Activated T-helper 1 cell treated with anti-CD3 and anti-CD28 coated beads, Interleukin-12 subunit alpha, Interleukin-12 subunit beta, Interleukin-2, Interleukin-4 antibody, amounts not matched to agents 30 ng/mL and 10 ng/mL and 1 ng/mL, durations not matched to agents 14 hours and 24 hours and 36 hours (primary cell): ENCODE results near the gene SUPT3H. TPM values are rescaled to one million over a fixed set of nuclear protein-coding genes. Genes with fewer than 3 reads are reported as not detected.
"Not testable (repeated sequence)": the region's sequence is repeated elsewhere in the genome, so short reads cannot be mapped to it uniquely, and the experiment has no call there.

Experiments used
- DNase-seq: peaks from one replicate; pipeline ENCODE4 v3.0.0; 2021; ENCODE audit warnings: low spot score
- H3K27ac Mint-ChIP-seq: one replicate; pipeline ENCODE4 v1.8.0; 2021; ENCODE audit warnings: mild to moderate bottlenecking, mixed read lengths
- H3K27me3 Mint-ChIP-seq: one replicate; pipeline ENCODE4 v1.8.0; 2022; ENCODE audit warnings: mild to moderate bottlenecking, moderate library complexity, mixed read lengths; ENCODE audit not compliant: insufficient read depth
- H3K36me3 Mint-ChIP-seq: one replicate; pipeline ENCODE4 v1.8.0; 2021; ENCODE audit warnings: low read depth, mixed read lengths
- H3K4me1 Mint-ChIP-seq: one replicate; pipeline ENCODE4 v1.8.0; 2021; ENCODE audit warnings: low read depth, mixed read lengths
- H3K4me3 Mint-ChIP-seq: one replicate; pipeline ENCODE4 v1.8.0; 2021; ENCODE audit warnings: mild to moderate bottlenecking, moderate library complexity, mixed read lengths
- H3K9me3 Mint-ChIP-seq: one replicate; pipeline ENCODE4 v1.8.0; 2021; ENCODE audit warnings: mixed read lengths
- intact Hi-C: fragments of 100-400 bp; cut with micrococcal nuclease; formaldehyde crosslinking; loops from one replicate; pipeline ENCODE4 v1.15.1; 2024
- total RNA-seq: library from RNA; stranded (reverse); gene quantifications from 2 replicates; pipeline ENCODE4 v1.2.3, GENCODE V29; 2022

Gene SUPT3H
- total RNA-seq, 1 donor from 2014 or later, result 11.0 TPM

- DNase-seq, result no peak
- intact Hi-C loops, result no loop called here
- H3K4me3 Mint-ChIP-seq, result no peak overlapping the region
- peaks cover 2% of the 10 kb centered on the region for H3K36me3 Mint-ChIP-seq
- H3K4me1 Mint-ChIP-seq, result peaks cover 19% of the 10 kb centered on the region
- no peaks in the 10 kb centered on the region for H3K9me3 Mint-ChIP-seq
- H3K27me3 Mint-ChIP-seq, result no peaks in the 10 kb centered on the region
- H3K27ac Mint-ChIP-seq, result no peak overlapping the region
Measured at GRCh38 chr6:45200510-45200909, 177.2 kb downstream of the SUPT3H start.

- Mint-ChIP-seq H3K27me3 (no peaks in the 10 kb centered on the region), H3K36me3 (peaks cover 2% of the 10 kb centered on the region), H3K4me3 (no peak overlapping the region), H3K4me1 (peaks cover 27% of the 10 kb centered on the region), H3K9me3 (no peaks in the 10 kb centered on the region), H3K27ac (peak overlapping the region; percentile 12)
- intact Hi-C loops, result loop anchor here (5.0 kb wide), 1 partner anchor 42 kb away; no protein-coding TSS in a partner anchor
- no peak for DNase-seq
Measured at GRCh38 chr6:45199554-45199953, 178.2 kb downstream of the SUPT3H start.

GRCh38 chr6:45196121-45196520, 181.6 kb downstream of the SUPT3H start:
- no peaks in the 10 kb centered on the region for H3K27me3 Mint-ChIP-seq
- H3K9me3 Mint-ChIP-seq, result no peaks in the 10 kb centered on the region
- peaks cover 27% of the 10 kb centered on the region for H3K4me1 Mint-ChIP-seq
- intact Hi-C loops, result loop anchor here (5.0 kb wide), 1 partner anchor 39 kb away; no protein-coding TSS in a partner anchor
- no peak overlapping the region for H3K4me3 Mint-ChIP-seq
- H3K36me3 Mint-ChIP-seq, result peaks cover 2% of the 10 kb centered on the region
- H3K27ac Mint-ChIP-seq, result no peak overlapping the region
- DNase-seq, result no peak

DNA sequence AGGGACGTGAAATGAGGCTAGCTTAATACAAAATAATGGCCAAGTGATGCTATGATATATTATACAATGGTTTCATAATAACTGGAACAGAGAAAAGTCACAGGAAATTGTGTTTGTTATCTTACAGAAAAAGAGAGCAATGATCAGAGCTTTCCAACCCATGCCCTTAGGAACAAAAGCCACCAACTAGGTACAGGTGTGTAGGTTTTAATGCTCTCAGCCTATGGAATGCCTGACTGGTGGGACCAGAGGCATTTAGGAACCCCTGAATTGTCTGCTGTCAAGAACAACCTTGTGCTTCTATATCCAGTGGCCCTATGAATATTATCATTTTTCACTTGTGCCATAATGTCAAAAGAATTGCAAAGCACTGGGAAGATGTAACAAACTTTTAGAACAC, 182.6 kb downstream of the SUPT3H start:
- Mint-ChIP-seq H3K36me3 (peaks cover 4% of the 10 kb centered on the region), H3K27me3 (no peaks in the 10 kb centered on the region), H3K27ac (no peak overlapping the region), H3K4me1 (peaks cover 27% of the 10 kb centered on the region), H3K4me3 (no peak overlapping the region), H3K9me3 (no peaks in the 10 kb centered on the region)
- DNase-seq, result no peak
- intact Hi-C loops, result loop anchor here (5.0 kb wide), 1 partner anchor 38 kb away; no protein-coding TSS in a partner anchor

DNA sequence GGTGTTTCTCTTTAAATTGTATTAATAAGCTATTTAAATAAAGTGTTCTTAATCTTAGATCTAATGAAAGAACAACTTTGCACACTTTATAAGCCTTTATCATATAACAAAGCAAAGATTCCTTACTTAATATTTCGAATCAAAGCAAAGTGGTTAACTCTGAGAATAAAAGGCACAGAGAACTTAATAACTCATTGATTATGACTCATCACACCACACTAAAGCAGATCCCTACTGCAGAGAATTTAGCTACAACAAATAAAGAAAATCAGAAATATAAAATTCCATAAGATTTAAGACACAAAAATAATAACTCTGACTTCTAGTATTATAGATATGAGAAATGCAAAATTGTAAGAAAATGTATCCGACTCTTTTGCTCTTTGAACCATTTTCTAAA, 185.2 kb downstream of the SUPT3H start:
- Mint-ChIP-seq H3K27me3 (no peaks in the 10 kb centered on the region), H3K4me3 (no peak overlapping the region), H3K4me1 (peaks cover 30% of the 10 kb centered on the region), H3K27ac (no peak overlapping the region), H3K36me3 (peaks cover 4% of the 10 kb centered on the region), H3K9me3 (no peaks in the 10 kb centered on the region)
- no peak for DNase-seq
- intact Hi-C loops, result no loop called here

- no peak for DNase-seq
- no peak overlapping the region for H3K4me3 Mint-ChIP-seq
- no peaks in the 10 kb centered on the region for H3K27me3 Mint-ChIP-seq
- H3K36me3 Mint-ChIP-seq, result peaks cover 4% of the 10 kb centered on the region
- no peak overlapping the region for H3K27ac Mint-ChIP-seq
- H3K9me3 Mint-ChIP-seq, result no peaks in the 10 kb centered on the region
- intact Hi-C loops, result no loop called here
- peaks cover 31% of the 10 kb centered on the region for H3K4me1 Mint-ChIP-seq
Measured at GRCh38 chr6:45191414-45191813, 186.3 kb downstream of the SUPT3H start.

GRCh38 chr6:45187836-45188235, 189.9 kb downstream of the SUPT3H start:
- intact Hi-C loops, result no loop called here
- H3K36me3 Mint-ChIP-seq, result peaks cover 5% of the 10 kb centered on the region
- no peak overlapping the region for H3K4me3 Mint-ChIP-seq
- no peak for DNase-seq
- H3K27ac Mint-ChIP-seq, result peak overlapping the region; percentile 22
- no peaks in the 10 kb centered on the region for H3K27me3 Mint-ChIP-seq
- peaks cover 36% of the 10 kb centered on the region for H3K4me1 Mint-ChIP-seq
- peaks cover 12% of the 10 kb centered on the region for H3K9me3 Mint-ChIP-seq

GRCh38 chr6:45185403-45186251, 192.1 kb downstream of the SUPT3H start:
- H3K27ac Mint-ChIP-seq, result peak overlapping the region; percentile 46
- H3K4me1 Mint-ChIP-seq, result peaks cover 36% of the 10 kb centered on the region
- H3K36me3 Mint-ChIP-seq, result peaks cover 5% of the 10 kb centered on the region
- no peak for DNase-seq
- H3K4me3 Mint-ChIP-seq, result no peak overlapping the region
- intact Hi-C loops, result loop anchor here (1.0 kb wide), 1 partner anchor 21 kb away; no protein-coding TSS in a partner anchor
- H3K27me3 Mint-ChIP-seq, result no peaks in the 10 kb centered on the region
- H3K9me3 Mint-ChIP-seq, result peaks cover 18% of the 10 kb centered on the region

GRCh38 chr6:45184937-45185336, 192.8 kb downstream of the SUPT3H start:
- DNase-seq, result no peak
- H3K36me3 Mint-ChIP-seq, result peaks cover 3% of the 10 kb centered on the region
- peaks cover 36% of the 10 kb centered on the region for H3K4me1 Mint-ChIP-seq
- no peak overlapping the region for H3K4me3 Mint-ChIP-seq
- H3K27ac Mint-ChIP-seq, result no peak overlapping the region
- no peaks in the 10 kb centered on the region for H3K27me3 Mint-ChIP-seq
- H3K9me3 Mint-ChIP-seq, result peaks cover 18% of the 10 kb centered on the region
- intact Hi-C loops, result no loop called here

DNA sequence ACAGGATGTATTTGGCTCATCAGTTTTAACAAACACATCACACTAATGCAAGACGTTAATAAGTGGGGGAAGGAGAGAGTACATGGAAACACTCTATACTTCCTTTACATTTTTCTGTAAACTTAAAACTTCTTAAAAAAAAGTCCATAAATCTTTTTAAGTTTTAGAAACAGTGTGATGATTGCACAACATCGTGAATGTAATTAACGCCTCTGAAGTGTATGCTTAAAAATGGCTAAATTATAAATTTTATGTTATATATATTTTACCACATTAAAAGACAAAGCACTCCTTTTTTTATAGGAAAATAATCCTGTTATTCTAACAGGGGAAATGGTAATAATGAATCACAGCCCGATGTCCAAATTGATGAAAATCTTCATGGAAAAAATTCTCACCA, 193.7 kb downstream of the SUPT3H start:
- no peak for DNase-seq
- Mint-ChIP-seq H3K36me3 (peaks cover 3% of the 10 kb centered on the region), H3K27ac (no peak overlapping the region), H3K27me3 (no peaks in the 10 kb centered on the region), H3K9me3 (peaks cover 18% of the 10 kb centered on the region), H3K4me3 (no peak overlapping the region), H3K4me1 (peaks cover 36% of the 10 kb centered on the region)
- intact Hi-C loops, result no loop called here

GRCh38 chr6:45176373-45176772, 201.4 kb downstream of the SUPT3H start:
- H3K4me3 Mint-ChIP-seq, intact Hi-C loops, H3K27ac Mint-ChIP-seq, DNase-seq, H3K27me3 Mint-ChIP-seq, H3K9me3 Mint-ChIP-seq, H3K36me3 Mint-ChIP-seq: not testable (repeated sequence)
- peaks cover 11% of the 10 kb centered on the region for H3K4me1 Mint-ChIP-seq

- no peak overlapping the region for H3K27ac Mint-ChIP-seq
- no peak for DNase-seq
- intact Hi-C loops, result no loop called here
- no peaks in the 10 kb centered on the region for H3K27me3 Mint-ChIP-seq
- H3K4me3 Mint-ChIP-seq, result peak overlapping the region; percentile 9
- H3K4me1 Mint-ChIP-seq, result peaks cover 12% of the 10 kb centered on the region
- H3K36me3 Mint-ChIP-seq, result peaks cover 4% of the 10 kb centered on the region
- H3K9me3 Mint-ChIP-seq, result peaks cover 9% of the 10 kb centered on the region
Measured at GRCh38 chr6:45175272-45175671, 202.5 kb downstream of the SUPT3H start.

- DNase-seq, result no peak
- Mint-ChIP-seq H3K9me3 (peaks cover 9% of the 10 kb centered on the region), H3K27me3 (no peaks in the 10 kb centered on the region), H3K4me1 (peaks cover 16% of the 10 kb centered on the region), H3K27ac (no peak overlapping the region), H3K4me3 (no peak overlapping the region), H3K36me3 (peaks cover 4% of the 10 kb centered on the region)
- intact Hi-C loops, result no loop called here
Measured at GRCh38 chr6:45174045-45174444, 203.7 kb downstream of the SUPT3H start.
